HL-60 (cell line): ENCODE data around the gene FAF1.
A peak's percentile ranks its signal among the peaks of the same experiment; 100 is the strongest.

ENCODE experiments used
- DNase-seq, 2 experiments: peaks; one replicate each; pipeline ENCODE4 v3.0.0-alpha.2; 2010 to 2020; ENCODE audit warnings: low read depth in 1 of 2, low spot score in 1 of 2
- H3K27ac ChIP-seq: fragments of 250-450 bp; sonication (Bioruptor Pico); replicated peaks from 2 replicates; pipeline ENCODE4 v1.5.1; 2020; ENCODE audit warnings: mild to moderate bottlenecking, moderate library complexity
- H3K27me3 ChIP-seq: fragments of 250-450 bp; sonication (Bioruptor Pico); 2 replicates; pipeline ENCODE4 v1.5.1; 2021; ENCODE audit warnings: mild to moderate bottlenecking, moderate library complexity; ENCODE audit not compliant: insufficient read depth, poor library complexity, severe bottlenecking
- H3K4me3 ChIP-seq: replicated peaks from 2 replicates; pipeline ENCODE4 v1.5.1; 2011; ENCODE audit warnings: mild to moderate bottlenecking, control low read depth, low read length; ENCODE audit not compliant: insufficient read depth
- GABPA ChIP-seq: IDR thresholded peaks from 2 replicates; pipeline ENCODE4 v1.6.1; 2012; ENCODE audit warnings: low read depth
- POLR2AphosphoS5 ChIP-seq: IDR thresholded peaks from 2 replicates; pipeline ENCODE4 v1.6.1; 2012; ENCODE audit warnings: low read depth
- REST ChIP-seq: IDR thresholded peaks from 2 replicates; pipeline ENCODE4 v1.6.1; 2012; ENCODE audit warnings: low read depth; ENCODE audit not compliant: insufficient replicate concordance
- SPI1 ChIP-seq: IDR thresholded peaks from 2 replicates; pipeline ENCODE4 v1.6.1; 2012; ENCODE audit warnings: low read depth, mild to moderate bottlenecking, borderline replicate concordance
- TF ChIP-seq, protein P1 (sequence below): IDR thresholded peaks from one replicate; pipeline ENCODE4 v1.5.1; 2011; ENCODE audit warnings: low read length, control low read depth, inconsistent platforms; ENCODE audit not compliant: insufficient read depth

Gene FAF1

GRCh38 chr1:50880373-50880772, 79.7 kb downstream of the FAF1 start:
- no peaks in the 10 kb centered on the region for H3K27me3 ChIP-seq
- H3K27ac ChIP-seq: no peak overlapping the region
- no peak for TF ChIP-seq POLR2AphosphoS5
- TF ChIP-seq GABPA: no peak
- no peak for TF ChIP-seq REST
- TF ChIP-seq, protein P1, sequence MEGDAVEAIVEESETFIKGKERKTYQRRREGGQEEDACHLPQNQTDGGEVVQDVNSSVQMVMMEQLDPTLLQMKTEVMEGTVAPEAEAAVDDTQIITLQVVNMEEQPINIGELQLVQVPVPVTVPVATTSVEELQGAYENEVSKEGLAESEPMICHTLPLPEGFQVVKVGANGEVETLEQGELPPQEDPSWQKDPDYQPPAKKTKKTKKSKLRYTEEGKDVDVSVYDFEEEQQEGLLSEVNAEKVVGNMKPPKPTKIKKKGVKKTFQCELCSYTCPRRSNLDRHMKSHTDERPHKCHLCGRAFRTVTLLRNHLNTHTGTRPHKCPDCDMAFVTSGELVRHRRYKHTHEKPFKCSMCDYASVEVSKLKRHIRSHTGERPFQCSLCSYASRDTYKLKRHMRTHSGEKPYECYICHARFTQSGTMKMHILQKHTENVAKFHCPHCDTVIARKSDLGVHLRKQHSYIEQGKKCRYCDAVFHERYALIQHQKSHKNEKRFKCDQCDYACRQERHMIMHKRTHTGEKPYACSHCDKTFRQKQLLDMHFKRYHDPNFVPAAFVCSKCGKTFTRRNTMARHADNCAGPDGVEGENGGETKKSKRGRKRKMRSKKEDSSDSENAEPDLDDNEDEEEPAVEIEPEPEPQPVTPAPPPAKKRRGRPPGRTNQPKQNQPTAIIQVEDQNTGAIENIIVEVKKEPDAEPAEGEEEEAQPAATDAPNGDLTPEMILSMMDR: no peak
- no peak for TF ChIP-seq SPI1
- no peak for DNase-seq
- no peak overlapping the region for H3K4me3 ChIP-seq

- H3K27me3 ChIP-seq: no peaks in the 10 kb centered on the region
- H3K27ac ChIP-seq: no peak overlapping the region
- DNase-seq: no peak
- TF ChIP-seq SPI1 (no peak), REST (no peak), POLR2AphosphoS5 (no peak), GABPA (no peak)
- TF ChIP-seq, protein P1: no peak
- no peak overlapping the region for H3K4me3 ChIP-seq
Measured at GRCh38 chr1:50879137-50879536, 80.9 kb downstream of the FAF1 start.

DNA sequence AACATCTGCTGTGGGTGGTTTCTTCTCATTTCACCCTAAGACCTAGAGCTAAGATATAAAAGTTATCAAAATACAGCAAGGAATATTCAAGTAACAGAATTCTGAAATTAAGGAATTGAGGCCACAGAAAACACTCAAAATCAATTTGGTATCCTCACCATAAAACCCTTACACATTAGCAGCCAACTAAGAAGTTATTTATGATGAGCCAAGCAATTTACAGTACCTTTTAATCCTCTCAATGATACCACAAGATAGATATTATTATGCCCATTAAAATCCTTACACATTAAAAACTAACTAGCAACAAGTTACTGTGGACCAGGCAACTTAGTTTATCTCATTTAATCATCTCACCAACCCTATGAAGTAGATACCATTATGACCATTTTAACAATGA, 81.6 kb downstream of the FAF1 start:
- Histone ChIP-seq H3K27me3 (no peaks in the 10 kb centered on the region), H3K4me3 (no peak overlapping the region), H3K27ac (peak overlapping the region; percentile 5)
- DNase-seq: no peak
- TF ChIP-seq, protein P1: no peak
- TF ChIP-seq POLR2AphosphoS5 (no peak), REST (no peak), SPI1 (no peak), GABPA (no peak)
